Testis (tissue), 3 donors: ENCODE data around the gene CCDC146. TPM values are rescaled to one million over a fixed set of nuclear protein-coding genes. Genes with fewer than 3 reads are reported as not detected.

Experiments
- DNase-seq: peaks from one replicate; pipeline ENCODE4 v3.0.0-alpha.2; 2019
- H3K27ac ChIP-seq, 2 donors: fragments of 200-600 bp; sonication (generic); one replicate each; pipeline ENCODE4 v1.5.1; 2019
- H3K27me3 ChIP-seq: fragments of 200-600 bp; sonication (generic); one replicate; pipeline ENCODE4 v1.5.1; 2019
- H3K36me3 ChIP-seq: fragments of 200-600 bp; sonication (generic); one replicate; pipeline ENCODE4 v1.5.1; 2017; ENCODE audit warnings: low read depth; ENCODE audit errors: missing control alignments
- H3K4me1 ChIP-seq: fragments of 200-600 bp; sonication (generic); one replicate; pipeline ENCODE4 v1.5.1; 2019
- H3K4me3 ChIP-seq, 2 donors: fragments of 200-600 bp; sonication (generic); one replicate each; pipeline ENCODE4 v1.5.1; 2017 to 2019
- H3K9me3 ChIP-seq: fragments of 200-600 bp; sonication (generic); one replicate; pipeline ENCODE4 v1.5.1; 2017
- CTCF ChIP-seq, 3 experiments: fragments of 450-650 bp in 2 of 3; fragments of 200-600 bp in 1 of 3; sonication (generic) in 1 of 3; IDR thresholded peaks; one replicate each; pipeline ENCODE4 v1.5.1; 2016 to 2019; ENCODE audit warnings: antibody characterized with exemption in 3 of 3, mild to moderate bottlenecking in 2 of 3, moderate library complexity in 1 of 3
- POLR2A ChIP-seq: fragments of 450-650 bp; IDR thresholded peaks from one replicate; pipeline ENCODE4 v1.6.1; 2017; ENCODE audit warnings: antibody characterized with exemption, mild to moderate bottlenecking, moderate library complexity
- WGBS, 2 donors: methylation state at CpG; one replicate each; pipeline ENCODE4 v1.1.5; 2018; 5-methylcytosine and 5-hydroxymethylcytosine counted together
- intact Hi-C: fragments of 100-400 bp; cut with DNase I; formaldehyde crosslinking; loops from one replicate; pipeline ENCODE4 v1.15.1; 2023; ENCODE audit warnings: low total_unique reads
- polyA plus RNA-seq: library from polyadenylated mRNA; stranded (reverse); fragments of 350-450 nt; fragmentation: Illumina TruSeq; extraction: RNeasy Lipid Tissue Mini Kit (QIAGEN cat#74804); gene quantifications from one replicate; pipeline ENCODE4 v1.2.3, GENCODE V29; 2014; ENCODE audit warnings: low read depth, low replicate concordance; ENCODE audit not compliant: insufficient read depth
- total RNA-seq, 2 donors: library from RNA; depleted of rRNA; stranded (reverse); fragments of >200 nt; gene quantifications; one replicate each; pipeline ENCODE4 v1.2.3, GENCODE V29; 2016

The CCDC146 gene
- total and polyA plus RNA-seq, 3 donors from 2014 or later: 20.9 to 35.7 (median 34.3) TPM

GRCh38 chr7:77316219-77316978 lies 194.0 kb downstream of the CCDC146 start:
- Histone ChIP-seq H3K36me3 (no peaks in the 10 kb centered on the region), H3K4me1 (peaks cover 25% of the 10 kb centered on the region), H3K4me3 (no peak overlapping the region), H3K9me3 (no peaks in the 10 kb centered on the region), H3K27me3 (no peaks in the 10 kb centered on the region), H3K27ac (no peak overlapping the region)
- no peak for DNase-seq
- WGBS, 2 donors: 52 to 54% methylated on average over 2 of the region's 2 CpGs
- intact Hi-C loops: no loop called here
- TF ChIP-seq CTCF (IDR thresholded peaks at IDR 0.05) (no peak), POLR2A (no peak)

- DNase-seq: no peak
- H3K9me3 ChIP-seq: no peaks in the 10 kb centered on the region
- no peak overlapping the region for H3K27ac ChIP-seq
- H3K4me1 ChIP-seq: peaks cover 12% of the 10 kb centered on the region
- no peak for TF ChIP-seq CTCF (IDR thresholded peaks at IDR 0.05)
- TF ChIP-seq POLR2A: no peak
- no peaks in the 10 kb centered on the region for H3K36me3 ChIP-seq
- intact Hi-C loops: no loop called here
- no peaks in the 10 kb centered on the region for H3K27me3 ChIP-seq
- WGBS, 2 donors: 88 to 100% methylated on average over 1 of the region's 1 CpG
- no peak overlapping the region for H3K4me3 ChIP-seq
Observed at GRCh38 chr7:77318019-77318418, 195.6 kb downstream of the CCDC146 start.

GRCh38 chr7:77320137-77320536 lies 197.7 kb downstream of the CCDC146 start:
- intact Hi-C loops: no loop called here
- H3K36me3 ChIP-seq: no peaks in the 10 kb centered on the region
- no peak overlapping the region for H3K4me3 ChIP-seq
- no peaks in the 10 kb centered on the region for H3K4me1 ChIP-seq
- no peak for TF ChIP-seq POLR2A
- TF ChIP-seq CTCF (IDR thresholded peaks at IDR 0.05): no peak
- H3K9me3 ChIP-seq: no peaks in the 10 kb centered on the region
- H3K27ac ChIP-seq: no peak overlapping the region
- 72 to 74% methylated on average over 4 of the region's 4 CpGs for WGBS, 2 donors
- DNase-seq: no peak
- no peaks in the 10 kb centered on the region for H3K27me3 ChIP-seq

GRCh38 chr7:77320714-77321113 lies 198.3 kb downstream of the CCDC146 start:
- intact Hi-C loops: no loop called here
- Histone ChIP-seq H3K27me3 (no peaks in the 10 kb centered on the region), H3K36me3 (no peaks in the 10 kb centered on the region), H3K9me3 (no peaks in the 10 kb centered on the region), H3K27ac (no peak overlapping the region), H3K4me1 (no peaks in the 10 kb centered on the region), H3K4me3 (no peak overlapping the region)
- TF ChIP-seq POLR2A (no peak), CTCF (IDR thresholded peaks at IDR 0.05) (no peak)
- 40 to 48% methylated on average over 2 of the region's 2 CpGs for WGBS, 2 donors
- DNase-seq: no peak

GRCh38 chr7:77321300-77321699 lies 198.9 kb downstream of the CCDC146 start:
- no peak for DNase-seq
- H3K36me3 ChIP-seq: no peaks in the 10 kb centered on the region
- H3K27me3 ChIP-seq: no peaks in the 10 kb centered on the region
- H3K4me3 ChIP-seq: no peak overlapping the region
- H3K4me1 ChIP-seq: no peaks in the 10 kb centered on the region
- intact Hi-C loops: no loop called here
- H3K9me3 ChIP-seq: no peaks in the 10 kb centered on the region
- TF ChIP-seq POLR2A (no peak), CTCF (IDR thresholded peaks at IDR 0.05) (no peak)
- H3K27ac ChIP-seq: no peak overlapping the region
- WGBS, 2 donors: 63 to 65% methylated on average over 2 of the region's 2 CpGs
